ENCODE data around the gene THEM5.
A peak's percentile ranks its signal among the peaks of the same experiment; 100 is the strongest.

THEM5 gene

DNA sequence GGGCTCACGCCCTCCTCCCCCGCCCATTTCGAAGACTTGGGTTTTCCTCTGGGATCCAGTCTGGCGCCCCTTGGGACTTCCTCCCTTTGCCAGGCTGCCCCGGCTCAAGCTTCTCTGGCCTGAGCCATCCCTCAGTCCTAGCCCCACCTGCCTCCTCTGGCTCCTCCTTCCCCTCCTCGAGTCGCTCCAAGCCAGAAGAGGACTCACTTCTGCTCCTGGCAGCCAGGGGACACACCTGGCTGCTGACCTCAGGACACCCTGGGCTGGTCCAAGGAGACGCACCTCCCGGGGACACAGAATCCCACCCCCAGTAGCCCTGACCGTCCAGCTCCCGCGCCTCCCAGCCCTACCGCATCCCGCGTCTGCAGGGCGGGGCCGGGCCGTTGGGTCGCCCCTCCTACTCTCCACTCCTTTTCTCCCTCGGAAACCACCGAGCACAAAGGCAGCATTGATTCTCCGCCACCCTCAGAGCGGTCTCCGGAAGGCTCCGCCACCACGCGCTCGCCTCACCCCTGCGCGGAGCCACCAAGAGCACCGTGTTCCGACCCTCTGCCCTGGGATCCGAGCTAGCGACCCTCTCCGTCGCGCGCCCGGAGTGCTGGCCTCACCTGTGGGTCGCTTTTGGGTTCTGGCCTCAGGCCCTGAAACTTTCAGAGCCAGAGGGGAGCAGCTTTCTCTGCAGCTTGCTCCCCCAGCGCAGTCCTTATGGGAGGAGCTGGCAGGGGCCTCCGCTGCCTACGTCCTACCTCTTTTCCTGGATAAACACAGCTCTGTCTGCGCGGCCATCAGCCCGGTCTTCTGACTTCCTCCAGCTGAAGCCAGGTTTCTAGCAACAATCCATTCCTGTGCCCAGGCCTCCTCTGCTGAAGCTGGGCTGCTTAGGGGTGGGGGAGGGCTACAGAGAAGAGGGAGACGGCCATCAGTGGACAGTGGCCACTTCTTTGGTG, 13.8 kb downstream of the THEM5 start, which contains the start of gene C2CD4D:
TSS of gene C2CD4D (minus strand) at position 364 of the 947 bp plus-strand sequence. CDS start 831 bp downstream, outside the sequence.
- peak; percentile 75 for DNase-seq (ENCODE audit: low spot score)

DNA sequence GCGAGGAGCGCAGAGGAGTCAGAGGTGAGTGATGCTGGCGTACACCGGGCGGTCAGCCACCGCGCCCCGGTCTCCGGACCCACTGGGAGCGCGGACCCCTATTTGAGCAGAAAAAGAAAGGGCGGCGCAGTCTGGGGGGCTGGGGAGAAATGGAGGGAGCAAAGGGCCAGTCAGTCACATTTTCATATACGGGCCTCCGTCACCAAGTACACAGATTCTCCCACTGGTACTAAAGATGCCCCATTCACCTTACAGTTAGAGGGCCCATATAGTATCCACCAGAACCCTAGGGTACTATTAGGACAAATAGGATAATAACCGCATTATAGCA, 14.5 kb downstream of the THEM5 start:
- no peak for DNase-seq (ENCODE audit: low spot score)

DNA sequence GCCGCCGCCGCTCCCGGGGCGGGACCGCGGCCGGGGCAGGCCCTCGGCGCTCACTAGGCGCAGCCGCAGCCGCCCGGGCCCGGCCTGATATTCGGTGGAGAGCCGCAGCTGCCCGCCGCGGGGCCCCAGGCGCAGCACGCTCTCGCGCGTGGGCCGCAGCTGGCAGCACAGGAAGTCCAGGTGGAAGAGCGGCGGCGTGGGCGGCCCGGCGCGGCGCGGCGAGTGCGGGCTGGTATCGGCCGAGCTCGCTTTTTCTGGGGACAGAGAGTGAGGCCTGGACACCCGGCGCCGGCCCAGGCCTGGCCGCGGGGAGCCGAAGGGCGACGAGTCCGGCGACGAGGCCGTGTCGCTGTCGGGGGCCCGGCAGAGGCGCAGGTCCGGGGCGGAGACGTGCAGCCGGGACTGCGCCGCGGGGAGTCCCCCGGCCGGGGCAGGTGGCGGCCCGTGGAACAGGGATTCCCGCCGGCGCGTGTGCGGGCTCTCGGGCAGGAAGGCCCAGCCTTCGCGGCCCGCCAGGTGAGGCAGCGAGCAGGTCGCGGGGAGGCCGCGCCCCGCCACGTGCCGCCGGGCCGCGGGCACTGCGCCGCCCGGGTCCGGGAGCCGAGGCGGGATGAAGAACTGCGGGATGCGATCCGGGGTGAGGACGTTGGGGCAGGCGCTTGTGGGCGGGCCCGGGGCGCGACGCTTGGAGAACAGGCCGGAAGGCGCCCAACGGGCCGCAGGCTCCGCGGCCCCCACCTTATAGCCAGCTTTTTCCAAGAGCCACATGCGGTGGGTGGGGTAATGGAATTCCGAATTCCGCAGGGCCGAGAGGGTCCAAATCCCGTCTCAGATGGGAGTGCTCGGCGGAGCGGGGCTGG, 15.1 kb downstream of the THEM5 start:
- no peak for DNase-seq (ENCODE audit: low spot score)

DNA sequence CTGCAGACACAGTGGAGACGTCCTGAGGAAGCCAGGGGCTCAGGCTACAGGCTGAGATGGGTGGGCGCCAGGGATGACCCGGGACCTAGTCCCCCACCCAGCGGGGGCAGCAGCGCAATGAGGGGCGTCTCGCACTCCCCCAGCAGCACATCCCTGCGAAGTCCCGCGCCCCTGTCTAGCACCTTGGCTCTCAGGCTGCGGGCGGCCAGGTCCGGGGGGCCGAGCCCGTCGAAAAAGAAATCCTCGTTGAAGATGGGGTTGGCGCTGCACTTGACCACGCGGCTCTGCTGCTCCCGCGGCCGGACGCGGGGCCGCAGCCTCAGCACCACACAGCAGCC, 15.7 kb downstream of the THEM5 start:
- DNase-seq (ENCODE audit: low spot score): no peak

DNA sequence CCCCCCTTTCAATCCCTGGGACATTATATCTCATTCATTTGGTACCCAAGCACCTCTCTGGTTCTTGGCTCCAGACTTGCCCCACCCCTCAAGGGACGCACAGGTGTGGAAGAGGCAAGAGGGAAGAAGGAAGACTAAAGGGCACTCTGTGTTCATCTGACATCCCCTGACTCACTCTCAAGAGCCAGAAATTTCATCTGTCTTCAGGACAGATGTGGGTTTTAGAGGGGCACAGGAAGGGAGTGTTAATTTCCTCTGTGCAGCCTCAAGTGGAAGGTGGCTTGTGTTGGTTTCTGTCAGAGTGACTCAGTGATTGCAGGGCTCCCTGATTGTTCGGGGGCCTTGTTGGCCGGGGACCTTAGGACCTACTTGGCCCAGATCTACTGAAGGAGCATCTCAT, 16.3 kb downstream of the THEM5 start:
- peak; percentile 65 for DNase-seq (ENCODE audit: low spot score)

DNA sequence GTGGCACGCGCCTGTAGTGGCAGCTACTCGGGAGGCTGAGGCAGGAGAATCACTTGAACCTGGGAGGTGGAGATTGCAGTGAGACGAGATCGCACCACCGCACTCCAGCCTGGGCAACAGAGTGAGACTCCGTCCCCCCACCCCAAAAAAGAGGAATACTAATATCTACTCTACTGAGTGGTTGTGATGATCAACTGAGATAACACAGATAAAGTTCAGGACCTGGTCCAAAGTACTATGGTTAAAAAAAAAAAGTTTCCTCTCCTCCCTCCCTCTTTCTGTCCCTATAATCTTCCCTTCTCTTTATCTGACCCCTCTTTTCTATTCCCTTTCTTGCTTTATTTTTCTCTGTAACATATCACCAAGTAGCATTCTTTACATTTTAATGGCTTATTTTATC, 17.9 kb downstream of the THEM5 start:
- DNase-seq (ENCODE audit: low spot score): no peak

DNA sequence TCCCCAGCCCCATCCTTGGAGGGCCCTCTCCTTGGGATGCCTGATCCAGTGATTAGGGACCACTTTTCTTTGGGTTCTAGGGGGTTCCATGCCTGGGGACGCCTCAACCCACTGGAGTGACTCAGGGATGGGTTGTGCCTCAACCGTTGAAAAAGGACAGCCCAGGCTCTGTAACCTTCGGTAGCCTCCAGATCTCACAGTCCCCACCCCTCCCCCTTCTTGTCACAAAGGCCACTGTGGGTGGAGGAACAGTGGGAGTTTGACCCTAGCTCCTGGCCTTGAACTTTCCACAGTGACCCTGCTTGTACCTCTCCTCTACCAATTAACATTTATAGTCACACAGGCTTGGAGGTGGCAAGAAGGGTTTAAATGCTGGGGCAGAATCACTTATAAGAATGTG, 19.3 kb downstream of the THEM5 start:
- no peak for DNase-seq (ENCODE audit: low spot score)

DNA sequence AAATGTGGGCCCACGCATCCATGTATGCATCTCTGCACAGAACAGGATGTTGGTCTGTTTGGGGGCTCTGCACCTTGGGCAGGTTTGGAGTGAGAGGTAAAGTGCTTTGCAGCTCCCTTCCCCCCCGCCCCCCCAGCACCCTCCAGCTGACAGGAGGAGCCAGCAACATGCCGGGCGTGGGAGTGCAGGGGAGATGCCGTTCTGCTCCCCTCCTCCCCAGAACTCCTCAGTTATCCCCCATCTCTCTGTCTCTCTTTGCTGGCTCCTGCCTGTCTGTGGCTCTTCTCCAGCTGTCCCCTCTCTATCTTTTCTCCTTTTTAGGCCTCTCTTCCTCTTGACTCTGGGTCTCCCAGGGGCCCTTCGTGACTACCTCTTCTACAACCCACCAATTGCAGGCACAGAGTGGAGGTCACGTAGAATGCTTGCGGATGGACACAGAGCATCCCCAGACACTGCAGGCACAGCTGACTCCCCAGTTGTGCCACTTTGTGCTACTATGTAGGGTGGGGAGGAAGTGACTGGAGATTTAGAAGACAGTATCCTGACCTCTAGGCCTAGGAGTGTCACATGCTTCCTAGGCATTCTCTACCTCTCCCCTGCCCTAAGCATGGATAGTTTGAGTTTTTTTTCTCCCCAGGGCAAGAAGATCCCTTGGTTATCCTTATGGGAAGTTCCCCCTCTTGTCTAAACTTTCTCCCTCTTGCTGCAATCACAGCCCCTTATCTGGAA, 20.2 kb downstream of the THEM5 start:
- no peak for DNase-seq (ENCODE audit: low spot score)

DNA sequence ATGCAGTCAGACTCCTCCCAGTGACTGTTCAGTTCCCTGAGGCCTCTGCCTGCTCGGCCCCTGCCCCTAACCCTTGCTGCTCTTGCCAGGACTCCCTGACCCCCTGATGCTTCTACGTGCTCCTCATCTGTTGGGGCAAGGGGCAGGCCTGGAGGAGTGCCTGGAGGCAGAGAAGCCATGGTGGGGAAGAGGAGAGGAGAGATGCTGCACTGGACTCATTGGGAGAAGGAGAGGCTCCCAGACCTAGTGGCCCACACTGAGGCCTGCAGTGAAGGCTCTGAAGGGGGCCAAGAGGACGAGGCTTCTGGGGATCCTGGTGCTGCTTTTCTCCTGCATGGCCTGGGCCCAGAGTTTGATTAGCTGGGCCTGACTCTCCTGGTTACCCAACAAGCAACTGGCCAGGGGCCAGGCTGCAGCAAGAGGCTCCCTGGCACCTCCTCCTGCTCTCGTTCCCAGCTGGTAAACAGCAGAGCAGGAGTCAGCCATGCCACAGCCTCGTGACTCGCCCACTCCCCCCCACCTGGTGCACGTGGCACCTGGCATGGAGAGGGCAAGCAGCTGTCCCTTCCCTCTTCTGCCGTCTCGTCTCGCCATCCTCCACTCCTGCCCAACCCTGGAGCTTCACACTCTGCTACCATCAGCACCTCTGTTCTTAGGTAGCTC, 21.1 kb downstream of the THEM5 start:
- no peak for DNase-seq (ENCODE audit: low spot score)

DNA sequence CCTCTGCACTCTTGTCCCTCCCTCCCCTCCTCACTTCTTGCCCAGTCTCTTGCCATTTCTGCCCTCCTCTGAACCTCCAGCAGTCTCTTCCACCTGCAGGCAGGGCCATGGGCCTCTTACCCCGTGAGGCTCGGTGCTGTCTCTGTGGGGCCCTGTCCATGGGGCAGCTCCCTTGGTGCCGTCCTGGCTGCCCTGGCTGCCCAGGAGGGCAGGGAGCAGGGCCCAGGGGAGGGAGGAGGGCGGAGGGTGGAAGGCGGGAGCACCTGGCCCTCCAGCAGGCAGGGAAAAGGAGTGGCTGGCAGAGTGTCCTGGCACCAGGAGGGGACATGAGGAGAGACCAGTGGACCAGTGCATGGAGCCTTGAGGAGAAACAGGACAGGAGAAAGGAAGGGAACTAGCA, 21.9 kb downstream of the THEM5 start, which contains the start of gene RORC:
TSS of gene RORC (minus strand) at position 198 of the 400 bp plus-strand sequence. CDS start at position 160, 38 bp downstream.
- no peak for DNase-seq (ENCODE audit: low spot score)

DNA sequence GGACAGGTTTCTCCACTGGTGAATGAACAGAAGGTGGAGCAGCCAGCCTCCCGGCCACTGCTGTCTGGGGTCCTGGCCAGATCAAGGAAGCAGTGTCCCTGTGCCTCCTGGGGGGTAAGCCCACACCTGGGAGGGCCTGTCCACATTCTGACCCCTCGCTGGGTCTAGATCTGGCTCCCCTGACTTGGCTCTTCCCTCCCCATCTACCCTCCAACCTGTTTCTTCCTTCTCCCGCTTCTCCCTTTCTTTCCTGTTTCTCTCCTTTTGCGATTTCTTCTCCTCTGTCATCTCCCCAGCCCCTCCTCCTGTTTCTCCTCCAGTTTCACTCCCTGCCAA, 22.3 kb downstream of the THEM5 start:
- no peak for DNase-seq (ENCODE audit: low spot score)

DNA sequence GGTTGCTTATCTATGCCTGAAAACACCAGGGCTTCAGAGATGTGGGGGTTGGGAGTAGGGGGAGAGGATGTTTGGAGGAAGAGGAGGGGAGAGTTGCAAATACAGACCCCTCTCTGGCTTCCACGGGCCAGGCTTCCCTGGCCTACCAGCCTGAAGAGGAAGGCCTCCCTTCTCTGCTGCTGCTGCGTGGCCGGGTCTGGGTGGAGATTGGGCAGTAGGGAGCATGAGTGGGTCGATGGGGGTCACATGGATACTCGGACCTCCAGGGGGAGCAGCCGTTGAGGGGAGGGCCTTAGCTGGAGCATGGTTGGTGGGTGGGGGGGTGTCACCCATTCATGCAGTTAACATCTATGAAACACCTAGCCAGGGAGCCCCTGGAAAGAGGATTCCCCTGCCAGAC, 23.5 kb downstream of the THEM5 start:
- DNase-seq (ENCODE audit: low spot score): no peak

DNA sequence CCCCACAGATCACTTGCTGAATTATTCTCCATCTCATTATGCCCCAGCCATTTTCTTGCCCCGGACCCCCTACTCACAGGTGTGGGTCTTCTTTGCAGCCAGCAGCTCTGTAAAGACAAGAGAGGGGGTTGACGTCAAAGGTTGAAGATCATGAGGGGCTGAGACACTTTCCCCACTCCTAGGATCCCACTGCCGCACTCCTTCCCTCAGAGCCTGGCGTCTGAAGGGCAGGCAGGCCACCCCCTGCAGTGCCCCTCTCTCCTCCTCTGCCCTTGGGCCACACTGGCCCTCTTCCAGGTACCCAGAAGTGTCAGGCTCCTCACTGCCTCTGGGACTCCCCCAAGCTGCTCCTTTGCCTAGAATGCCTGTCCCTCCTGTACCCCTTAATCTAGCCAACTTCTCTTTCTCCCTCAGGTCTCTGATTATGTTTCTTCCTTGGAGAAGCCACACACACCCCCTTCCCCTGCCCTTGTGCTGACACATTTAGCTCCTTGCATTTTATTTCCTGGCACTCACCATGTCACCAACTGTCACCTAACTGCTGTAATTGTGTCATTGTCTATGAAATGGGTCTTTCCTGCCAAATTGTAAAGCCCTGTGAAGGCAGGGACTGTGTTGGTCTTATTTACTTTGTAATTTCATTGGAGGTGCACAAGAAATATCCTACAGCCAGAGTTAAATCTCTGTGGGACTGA, 24.0 kb downstream of the THEM5 start:
- DNase-seq (ENCODE audit: low spot score): no peak

DNA sequence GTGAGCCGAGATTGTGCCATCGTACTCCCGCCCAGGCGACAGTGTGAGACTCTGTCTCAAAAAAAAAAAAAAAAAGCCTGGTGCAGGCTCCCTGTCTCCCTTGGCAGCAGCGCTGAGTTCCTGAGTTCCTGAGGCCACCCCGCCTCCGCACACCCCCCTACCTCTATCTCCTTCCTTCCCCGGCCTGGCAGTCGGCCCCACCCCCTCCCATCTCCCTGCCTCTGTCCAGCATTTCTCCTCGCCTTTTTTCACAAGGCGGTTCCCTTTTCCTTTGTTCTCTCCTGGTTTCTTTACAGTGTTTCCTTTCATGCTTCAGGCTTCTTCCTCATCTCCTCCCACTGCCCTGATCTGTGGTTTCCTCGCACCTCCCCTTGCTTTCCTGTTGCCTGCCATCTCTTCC, 24.6 kb downstream of the THEM5 start:
- DNase-seq (ENCODE audit: low spot score): no peak

DNA sequence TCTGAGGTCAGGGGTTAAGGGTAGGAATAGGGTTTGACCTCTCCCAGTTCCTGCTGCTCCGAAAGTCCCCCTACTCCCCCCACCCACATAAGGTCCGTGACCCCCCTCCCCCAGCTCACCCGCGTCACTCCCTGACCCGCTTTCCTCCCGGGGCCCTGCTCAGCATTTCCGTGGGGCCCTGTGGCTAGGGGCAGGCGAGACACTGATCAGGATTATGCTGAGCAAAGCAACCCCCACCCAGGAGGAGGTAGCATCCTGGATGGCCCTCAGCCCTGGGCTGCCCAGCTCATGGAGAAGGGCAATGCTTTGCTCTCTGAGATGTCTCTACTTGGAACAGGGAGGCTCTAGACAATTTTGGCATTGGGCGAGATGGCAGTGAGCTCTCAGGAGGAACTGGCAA, 25.7 kb downstream of the THEM5 start:
- DNase-seq (ENCODE audit: low spot score): no peak

DNA sequence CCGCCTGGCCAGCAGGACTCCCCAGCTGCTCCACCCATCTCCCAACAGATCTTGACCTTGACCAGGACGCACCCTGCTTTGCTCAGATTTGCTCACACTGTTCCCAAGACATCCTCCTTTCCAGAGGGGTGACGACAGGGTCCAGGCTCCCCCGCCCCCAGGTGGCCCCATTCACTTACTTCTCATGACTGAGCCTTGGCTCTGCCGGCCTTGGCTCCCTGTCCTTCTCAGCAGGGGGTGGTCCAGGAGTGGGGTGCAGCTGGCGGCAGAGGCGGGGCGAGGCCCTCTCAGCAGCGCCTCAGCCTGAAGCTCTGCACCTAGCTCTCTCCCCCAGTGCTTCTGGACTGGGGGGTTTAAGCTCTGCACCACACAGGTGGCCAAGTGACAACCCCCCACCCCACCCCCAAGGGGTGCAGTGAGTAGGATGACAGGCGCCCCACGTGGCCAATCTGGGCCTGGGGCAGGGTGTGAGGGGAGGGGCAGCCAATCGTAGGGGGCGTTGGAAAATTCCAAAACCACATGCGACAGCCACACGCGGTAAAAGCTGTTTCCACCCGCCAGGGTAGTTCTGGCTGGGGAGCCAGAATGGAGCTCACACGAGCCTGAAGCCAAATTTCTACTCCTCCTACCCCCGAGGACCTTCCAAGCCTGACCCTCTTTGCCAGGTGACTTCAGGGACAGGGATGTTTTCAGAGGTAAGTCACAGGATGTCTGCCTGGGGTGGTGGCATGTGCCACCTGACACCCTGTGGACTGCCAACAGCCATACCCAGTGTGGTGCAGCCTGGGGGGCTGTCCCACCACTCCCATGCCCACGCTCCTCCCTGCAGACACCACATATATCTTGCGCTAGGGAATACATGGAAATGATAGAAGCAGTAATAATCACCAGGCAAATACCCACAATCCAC, 27.5 kb downstream of the THEM5 start:
- no peak for DNase-seq (ENCODE audit: low spot score)

DNA sequence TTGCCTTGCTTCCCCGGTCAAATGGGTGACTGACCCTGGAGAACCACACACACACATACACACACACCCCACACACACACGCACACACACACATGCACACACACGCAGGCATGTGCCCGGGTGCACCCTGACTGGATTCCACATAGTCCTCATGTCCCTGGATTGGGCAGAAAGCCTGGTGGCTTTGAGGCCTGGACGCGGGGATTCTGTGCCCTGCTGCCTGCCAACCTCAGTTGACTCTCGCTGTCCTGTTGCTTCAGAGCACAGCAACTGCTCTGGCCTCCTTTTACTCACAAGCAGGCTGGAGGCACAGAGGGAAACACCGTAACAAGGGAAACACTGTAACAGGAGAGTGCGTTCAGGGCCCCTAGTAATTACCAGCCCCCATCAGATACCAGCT, 28.3 kb downstream of the THEM5 start:
- no peak for DNase-seq (ENCODE audit: low spot score)

DNA sequence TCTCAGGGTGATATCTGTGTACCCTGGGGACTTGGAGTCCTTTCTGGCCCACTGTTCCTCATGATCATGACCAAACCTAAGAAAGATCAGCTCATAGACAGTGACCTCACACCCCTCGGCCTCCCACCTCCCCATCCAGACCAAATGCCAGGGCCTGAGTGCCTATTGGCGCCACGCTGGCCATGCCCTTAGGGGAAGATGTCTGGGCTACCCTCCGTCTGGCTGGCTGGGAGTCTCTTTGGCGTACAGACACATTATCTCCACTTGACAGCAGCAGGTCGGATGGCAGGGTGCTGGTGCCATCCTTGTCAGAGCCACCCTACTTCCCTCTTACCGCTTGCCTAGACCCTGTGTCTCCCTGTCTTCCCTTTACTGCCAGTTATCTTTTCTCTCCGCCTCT, 30.3 kb downstream of the THEM5 start:
- no peak for DNase-seq (ENCODE audit: low spot score)

DNA sequence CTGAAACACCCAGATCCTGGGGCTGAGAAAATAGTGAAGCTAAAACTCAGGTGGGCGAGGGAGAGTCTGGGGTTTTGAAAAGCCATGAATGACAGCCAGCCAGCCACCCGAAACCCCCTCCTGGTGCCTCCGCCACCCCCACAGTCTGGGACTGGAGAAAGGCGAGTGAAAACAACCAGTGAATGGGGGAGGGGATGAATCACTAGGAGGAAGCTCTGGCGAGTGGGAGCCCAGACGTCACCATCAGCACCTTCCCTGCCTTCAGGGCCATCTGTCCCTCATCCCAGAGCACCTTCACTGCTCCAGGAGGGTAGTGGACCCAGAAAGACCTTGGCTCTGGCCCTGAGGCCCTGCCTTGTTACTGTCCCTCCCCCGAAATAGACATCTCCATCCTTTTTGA, 31.1 kb downstream of the THEM5 start:
- DNase-seq (ENCODE audit: low spot score): no peak

DNA sequence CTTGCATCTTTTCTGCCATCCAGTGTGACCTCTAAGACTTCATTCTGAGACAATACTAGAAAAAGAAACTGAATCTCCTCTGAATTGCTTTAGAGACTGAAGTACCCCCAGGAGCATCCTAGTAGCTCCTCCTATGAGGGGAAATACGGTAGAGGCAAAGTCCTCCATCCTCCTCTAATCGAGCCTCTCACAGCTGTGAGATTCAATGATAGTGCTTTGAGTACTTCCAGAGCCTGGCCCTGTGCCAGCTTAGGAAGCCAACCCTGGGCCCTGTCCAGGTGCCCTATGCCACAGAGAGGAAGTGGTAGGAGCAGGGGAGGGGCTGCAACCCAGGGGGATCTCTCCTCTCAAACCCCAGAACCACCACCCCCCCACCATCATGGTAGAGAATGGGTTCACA, 32.6 kb downstream of the THEM5 start:
- no peak for DNase-seq (ENCODE audit: low spot score)

Measured in CD4-positive, alpha-beta T cell treated with Interleukin-2 at 100 ng/mL for 4 hours (primary cell).